HL-60 (cell line): ENCODE measurements around the gene PREB.

Source experiments
- DNase-seq, 2 experiments: peaks; one replicate each; pipeline ENCODE4 v3.0.0-alpha.2; 2010 to 2020; ENCODE audit warnings: low read depth in 1 of 2, low spot score in 1 of 2
- H3K27ac ChIP-seq: fragments of 250-450 bp; sonication (Bioruptor Pico); replicated peaks from 2 replicates; pipeline ENCODE4 v1.5.1; 2020; ENCODE audit warnings: mild to moderate bottlenecking, moderate library complexity
- H3K27me3 ChIP-seq: fragments of 250-450 bp; sonication (Bioruptor Pico); 2 replicates; pipeline ENCODE4 v1.5.1; 2021; ENCODE audit warnings: mild to moderate bottlenecking, moderate library complexity; ENCODE audit not compliant: insufficient read depth, poor library complexity, severe bottlenecking
- H3K4me3 ChIP-seq: replicated peaks from 2 replicates; pipeline ENCODE4 v1.5.1; 2011; ENCODE audit warnings: mild to moderate bottlenecking, control low read depth, low read length; ENCODE audit not compliant: insufficient read depth
- GABPA ChIP-seq: IDR thresholded peaks from 2 replicates; pipeline ENCODE4 v1.6.1; 2012; ENCODE audit warnings: low read depth
- POLR2AphosphoS5 ChIP-seq: IDR thresholded peaks from 2 replicates; pipeline ENCODE4 v1.6.1; 2012; ENCODE audit warnings: low read depth
- SPI1 ChIP-seq: IDR thresholded peaks from 2 replicates; pipeline ENCODE4 v1.6.1; 2012; ENCODE audit warnings: low read depth, mild to moderate bottlenecking, borderline replicate concordance
- TF ChIP-seq, protein P1 (sequence below): IDR thresholded peaks from one replicate; pipeline ENCODE4 v1.5.1; 2011; ENCODE audit warnings: low read length, control low read depth, inconsistent platforms; ENCODE audit not compliant: insufficient read depth
- TF ChIP-seq, protein P2 (sequence below): IDR thresholded peaks from 2 replicates; pipeline ENCODE4 v1.6.1; 2012; ENCODE audit warnings: low read depth; ENCODE audit not compliant: insufficient replicate concordance

PREB gene

DNA sequence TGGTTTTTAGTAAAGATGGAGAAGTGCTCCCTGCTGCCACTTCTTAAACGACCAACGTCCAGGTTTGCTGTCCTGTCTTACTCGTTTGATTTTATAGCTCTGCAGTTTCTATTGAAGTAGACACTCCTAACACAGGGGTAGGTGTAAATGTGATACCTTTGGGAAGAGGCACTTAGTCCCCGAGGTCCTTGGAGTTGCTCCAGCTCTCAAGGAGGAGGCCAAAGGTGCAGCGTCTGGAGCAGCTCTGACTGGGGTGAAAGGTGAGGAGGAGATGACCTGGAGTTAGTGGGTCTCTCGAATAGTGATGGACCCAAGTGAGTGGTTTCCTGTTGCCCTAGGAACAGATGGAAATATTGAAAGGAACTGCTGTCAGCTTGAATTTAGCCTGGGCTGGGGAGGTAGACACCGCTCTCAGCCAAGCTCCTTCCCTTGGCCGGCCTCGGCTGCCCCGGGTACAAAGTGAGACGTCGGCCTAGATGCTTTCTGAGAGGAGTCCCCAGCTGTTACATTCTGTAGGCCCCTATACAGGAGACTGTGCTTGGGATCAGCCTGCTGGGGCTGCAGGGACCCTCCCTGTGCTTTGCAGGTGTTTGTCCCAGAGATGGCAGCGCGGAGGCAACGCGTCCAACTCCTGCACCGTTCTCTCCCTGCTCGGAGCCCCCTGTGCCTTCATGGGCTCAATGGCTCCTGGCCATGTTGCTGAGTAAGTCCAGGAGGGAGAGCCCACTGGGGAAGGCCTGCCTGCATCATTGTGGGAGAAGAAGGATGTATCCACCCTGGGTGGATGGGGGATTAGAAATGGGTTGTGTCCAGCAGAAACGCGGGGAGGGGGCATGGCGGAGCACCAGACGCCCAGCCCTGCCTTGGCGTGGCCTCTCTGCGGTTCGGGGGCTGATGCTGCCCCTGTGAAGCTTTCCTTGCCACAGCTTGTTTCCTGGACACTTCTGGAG lies 42.4 kb downstream of the PREB start:
- DNase-seq = no peak
- Histone ChIP-seq H3K4me3 (no peak overlapping the region), H3K27ac (no peak overlapping the region), H3K27me3 (no peaks in the 10 kb centered on the region)
- TF ChIP-seq, protein P1, sequence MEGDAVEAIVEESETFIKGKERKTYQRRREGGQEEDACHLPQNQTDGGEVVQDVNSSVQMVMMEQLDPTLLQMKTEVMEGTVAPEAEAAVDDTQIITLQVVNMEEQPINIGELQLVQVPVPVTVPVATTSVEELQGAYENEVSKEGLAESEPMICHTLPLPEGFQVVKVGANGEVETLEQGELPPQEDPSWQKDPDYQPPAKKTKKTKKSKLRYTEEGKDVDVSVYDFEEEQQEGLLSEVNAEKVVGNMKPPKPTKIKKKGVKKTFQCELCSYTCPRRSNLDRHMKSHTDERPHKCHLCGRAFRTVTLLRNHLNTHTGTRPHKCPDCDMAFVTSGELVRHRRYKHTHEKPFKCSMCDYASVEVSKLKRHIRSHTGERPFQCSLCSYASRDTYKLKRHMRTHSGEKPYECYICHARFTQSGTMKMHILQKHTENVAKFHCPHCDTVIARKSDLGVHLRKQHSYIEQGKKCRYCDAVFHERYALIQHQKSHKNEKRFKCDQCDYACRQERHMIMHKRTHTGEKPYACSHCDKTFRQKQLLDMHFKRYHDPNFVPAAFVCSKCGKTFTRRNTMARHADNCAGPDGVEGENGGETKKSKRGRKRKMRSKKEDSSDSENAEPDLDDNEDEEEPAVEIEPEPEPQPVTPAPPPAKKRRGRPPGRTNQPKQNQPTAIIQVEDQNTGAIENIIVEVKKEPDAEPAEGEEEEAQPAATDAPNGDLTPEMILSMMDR = no peak
- no peak for TF ChIP-seq SPI1
- TF ChIP-seq GABPA = no peak
- TF ChIP-seq POLR2AphosphoS5 = no peak
- TF ChIP-seq, protein P2, sequence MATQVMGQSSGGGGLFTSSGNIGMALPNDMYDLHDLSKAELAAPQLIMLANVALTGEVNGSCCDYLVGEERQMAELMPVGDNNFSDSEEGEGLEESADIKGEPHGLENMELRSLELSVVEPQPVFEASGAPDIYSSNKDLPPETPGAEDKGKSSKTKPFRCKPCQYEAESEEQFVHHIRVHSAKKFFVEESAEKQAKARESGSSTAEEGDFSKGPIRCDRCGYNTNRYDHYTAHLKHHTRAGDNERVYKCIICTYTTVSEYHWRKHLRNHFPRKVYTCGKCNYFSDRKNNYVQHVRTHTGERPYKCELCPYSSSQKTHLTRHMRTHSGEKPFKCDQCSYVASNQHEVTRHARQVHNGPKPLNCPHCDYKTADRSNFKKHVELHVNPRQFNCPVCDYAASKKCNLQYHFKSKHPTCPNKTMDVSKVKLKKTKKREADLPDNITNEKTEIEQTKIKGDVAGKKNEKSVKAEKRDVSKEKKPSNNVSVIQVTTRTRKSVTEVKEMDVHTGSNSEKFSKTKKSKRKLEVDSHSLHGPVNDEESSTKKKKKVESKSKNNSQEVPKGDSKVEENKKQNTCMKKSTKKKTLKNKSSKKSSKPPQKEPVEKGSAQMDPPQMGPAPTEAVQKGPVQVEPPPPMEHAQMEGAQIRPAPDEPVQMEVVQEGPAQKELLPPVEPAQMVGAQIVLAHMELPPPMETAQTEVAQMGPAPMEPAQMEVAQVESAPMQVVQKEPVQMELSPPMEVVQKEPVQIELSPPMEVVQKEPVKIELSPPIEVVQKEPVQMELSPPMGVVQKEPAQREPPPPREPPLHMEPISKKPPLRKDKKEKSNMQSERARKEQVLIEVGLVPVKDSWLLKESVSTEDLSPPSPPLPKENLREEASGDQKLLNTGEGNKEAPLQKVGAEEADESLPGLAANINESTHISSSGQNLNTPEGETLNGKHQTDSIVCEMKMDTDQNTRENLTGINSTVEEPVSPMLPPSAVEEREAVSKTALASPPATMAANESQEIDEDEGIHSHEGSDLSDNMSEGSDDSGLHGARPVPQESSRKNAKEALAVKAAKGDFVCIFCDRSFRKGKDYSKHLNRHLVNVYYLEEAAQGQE = no peak

DNA sequence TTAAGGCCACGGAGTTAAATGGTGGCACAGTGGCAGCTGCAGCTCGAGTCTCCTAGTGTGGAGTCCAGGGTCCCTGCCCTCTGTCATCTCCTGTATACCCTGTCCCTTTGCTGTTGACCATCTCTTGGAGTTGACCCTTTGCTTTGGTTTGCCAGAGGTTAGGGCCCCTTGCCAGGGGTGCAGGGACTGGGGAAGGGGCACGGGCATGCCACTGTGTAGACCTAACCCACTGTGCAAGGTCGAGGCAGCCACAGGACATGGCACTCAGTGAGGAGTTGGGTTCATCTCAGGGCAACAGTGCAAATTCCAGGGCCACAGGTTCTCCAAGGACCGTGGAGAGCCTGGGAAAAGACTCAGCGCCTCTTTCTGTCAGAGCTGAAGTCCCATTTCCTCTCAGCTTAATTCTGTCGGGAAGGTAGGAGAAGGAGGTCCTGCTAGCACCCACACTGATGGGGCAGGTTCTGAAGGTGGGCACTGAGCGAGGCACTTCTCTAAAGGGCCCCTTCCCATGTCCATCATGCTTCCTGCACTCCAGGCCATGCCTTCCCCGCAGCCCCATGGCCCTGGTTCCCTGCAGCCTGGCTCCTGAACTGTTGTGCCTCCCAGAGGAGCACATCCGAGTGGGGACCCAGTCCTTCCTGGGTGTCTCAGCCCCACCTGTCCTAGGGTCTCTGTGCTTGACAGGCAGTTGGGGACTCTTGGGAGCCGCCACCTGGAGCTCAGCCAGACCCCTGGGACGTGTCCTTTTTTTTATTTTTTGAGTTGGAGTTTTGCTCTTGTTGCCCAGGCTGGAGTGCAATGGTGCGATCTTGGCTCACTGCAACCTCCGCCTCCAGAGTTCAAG lies 45.1 kb downstream of the PREB start:
- TF ChIP-seq SPI1 = no peak
- H3K27ac ChIP-seq = no peak overlapping the region
- H3K27me3 ChIP-seq = no peaks in the 10 kb centered on the region
- no peak for DNase-seq
- H3K4me3 ChIP-seq = no peak overlapping the region

DNA sequence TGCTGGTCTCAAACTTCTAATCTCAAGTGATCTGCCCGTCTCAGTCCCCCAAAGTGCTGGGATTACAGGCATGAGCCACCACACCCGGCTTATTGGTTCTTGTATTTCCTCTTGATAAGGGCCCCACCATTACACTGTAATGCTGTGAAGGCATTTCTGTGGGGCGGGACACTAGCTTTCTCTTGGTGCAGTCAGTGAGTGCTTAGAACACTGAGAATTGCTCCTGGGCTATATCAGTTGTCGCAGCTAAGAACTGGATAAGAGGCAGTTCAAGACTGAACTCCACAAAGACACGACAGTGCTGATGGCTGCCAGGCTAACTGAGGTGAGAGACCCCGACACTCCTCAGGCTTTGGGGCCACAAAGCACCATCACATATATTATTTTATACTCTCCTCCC lies 45.8 kb downstream of the PREB start:
- TF ChIP-seq, protein P2 = no peak
- TF ChIP-seq, protein P1 = no peak
- TF ChIP-seq GABPA (no peak), POLR2AphosphoS5 (no peak), SPI1 (no peak)
- no peaks in the 10 kb centered on the region for H3K27me3 ChIP-seq
- H3K4me3 ChIP-seq = no peak overlapping the region
- no peak overlapping the region for H3K27ac ChIP-seq
- no peak for DNase-seq

DNA sequence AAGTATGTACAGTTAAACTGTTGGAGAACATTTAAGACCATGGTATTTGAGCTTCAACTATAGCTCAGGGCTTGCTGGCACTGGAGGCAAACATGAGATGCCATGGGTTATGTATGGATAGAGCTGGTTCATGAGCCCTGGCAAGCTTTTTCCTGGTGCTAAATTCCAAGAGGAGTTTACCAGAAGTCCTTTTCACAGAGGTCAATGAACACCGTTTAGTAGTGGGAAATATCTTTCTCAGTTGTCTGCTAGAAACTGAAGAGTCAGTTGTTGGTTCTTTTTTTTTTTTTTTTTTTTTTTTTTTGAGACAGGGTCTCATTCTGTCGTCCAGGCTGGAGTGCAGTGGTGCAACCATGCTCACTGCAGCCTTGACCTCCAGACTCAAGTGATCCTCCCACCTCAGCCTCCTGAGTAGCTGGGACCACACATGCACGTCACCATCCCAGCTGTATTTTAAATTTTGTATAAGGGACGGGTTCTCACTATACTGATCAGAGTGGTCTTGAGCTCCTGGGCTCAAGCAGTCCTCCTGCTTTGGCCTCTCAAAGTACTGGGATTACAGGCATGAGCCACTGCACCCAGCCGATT lies 46.5 kb downstream of the PREB start:
- no peak for TF ChIP-seq GABPA
- no peak for DNase-seq
- no peak overlapping the region for H3K27ac ChIP-seq
- no peak overlapping the region for H3K4me3 ChIP-seq
- H3K27me3 ChIP-seq = no peaks in the 10 kb centered on the region
